ENCODE data around the gene PORCN. TPM values are rescaled to one million over a fixed set of nuclear protein-coding genes. Genes with fewer than 3 reads are reported as not detected.
A peak's percentile ranks its signal among the peaks of the same experiment; 100 is the strongest.

The PORCN gene
- total RNA-seq, 6 donors from 2014 or later: 10.0 to 53.4 (median 14.3) TPM

GRCh38 chrX:48475774-48476577 lies 32.8 kb upstream of the PORCN start, which contains the start of gene FTSJ1:
Gene FTSJ1, plus strand, starts transcription at chrX:48476199. Its CDS starts 1,849 bp downstream, at chrX:48478048.
- Histone ChIP-seq H3K27ac (peak within 1 kb of the TSS; percentile 49 to 90 (median 82)), H3K9me3 (no peaks in the 10 kb centered on the region), H3K4me3 (peak within 1 kb of the TSS; percentile 27 to 79 (median 68)), H3K4me1 (peaks cover 0 to 15% (median 2%) of the 10 kb centered on the region in 4 donors), H3K27me3 (no peaks in the 10 kb centered on the region), H3K36me3 (peaks cover 0 to 6% (median under 1%) of the 10 kb centered on the region in 4 donors)
- peak; percentile 85 to 94 for DNase-seq
- TF ChIP-seq CTCF (IDR thresholded peaks at IDR 0.05) (no peak), POLR2A (IDR thresholded peaks at IDR 0.05) (peak in 3 of 4 donors; percentile 46 to 61 (median 54)), POLR2AphosphoS5 (IDR thresholded peaks at IDR 0.05) (peak; percentile 63 to 81), EP300 (IDR thresholded peaks at IDR 0.05) (no peak)
- WGBS, 2 donors: 1 to 39% methylated on average over 14 to 70 of the region's 75 CpGs
- peak; percentile 93 to 98 for ATAC-seq (ENCODE audit: low FRiP score in 2 of 2)

DNA sequence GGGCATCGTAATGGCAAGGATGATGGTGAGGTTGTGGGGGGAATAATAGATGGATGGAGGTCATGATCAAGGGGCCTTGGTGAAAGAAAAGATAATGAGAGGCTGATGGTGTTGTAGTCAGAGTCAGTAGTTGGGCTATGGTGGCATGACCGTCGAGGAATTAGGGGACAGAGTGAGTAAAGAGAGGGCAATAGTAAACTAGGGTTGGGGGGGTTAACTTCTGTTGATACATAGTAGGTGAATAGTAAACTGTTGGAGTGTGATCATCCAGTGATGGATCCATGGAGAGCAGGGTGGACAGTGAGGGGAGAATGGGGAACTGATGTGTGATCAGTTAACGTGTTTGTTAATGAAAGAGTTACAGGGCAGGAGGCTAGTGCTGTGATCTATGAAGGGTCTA lies 31.9 kb upstream of the PORCN start:
- ATAC-seq (ENCODE audit: low FRiP score in 2 of 2): no peak
- TF ChIP-seq POLR2AphosphoS5 (IDR thresholded peaks at IDR 0.05): no peak
- WGBS, 2 donors: 56 to 77% methylated on average over 4 of the region's 4 CpGs

GRCh38 chrX:48477960-48478755 lies 30.6 kb upstream of the PORCN start:
- 93 to 94% methylated on average over 14 to 19 of the region's 19 CpGs for WGBS, 2 donors
- Histone ChIP-seq H3K4me1 (peaks cover 0 to 15% (median 2%) of the 10 kb centered on the region in 4 donors), H3K27ac (no peak overlapping the region), H3K36me3 (peaks cover 0 to 27% (median 12%) of the 10 kb centered on the region in 4 donors), H3K4me3 (no peak overlapping the region), H3K9me3 (no peaks in the 10 kb centered on the region), H3K27me3 (no peaks in the 10 kb centered on the region)
- TF ChIP-seq POLR2AphosphoS5 (IDR thresholded peaks at IDR 0.05): no peak
- no peak for TF ChIP-seq CTCF (IDR thresholded peaks at IDR 0.05)
- no peak for TF ChIP-seq EP300 (IDR thresholded peaks at IDR 0.05)
- no peak for TF ChIP-seq POLR2A (IDR thresholded peaks at IDR 0.05)
- no peak for ATAC-seq (ENCODE audit: low FRiP score in 2 of 2)
- DNase-seq: peak in 1 of 2 donors; percentile 46

More for the DNA sequence above, 31.9 kb upstream of the PORCN start:
- Histone ChIP-seq H3K9me3 (no peaks in the 10 kb centered on the region), H3K27me3 (no peaks in the 10 kb centered on the region), H3K27ac (peak overlapping the region in 2 of 4 donors; percentile 49 to 90), H3K4me3 (peak overlapping the region in 3 of 4 donors; percentile 65 to 79 (median 70)), H3K4me1 (peaks cover 0 to 15% (median 2%) of the 10 kb centered on the region in 4 donors), H3K36me3 (peaks cover 0 to 15% (median 7%) of the 10 kb centered on the region in 4 donors)
- DNase-seq: no peak

DNA sequence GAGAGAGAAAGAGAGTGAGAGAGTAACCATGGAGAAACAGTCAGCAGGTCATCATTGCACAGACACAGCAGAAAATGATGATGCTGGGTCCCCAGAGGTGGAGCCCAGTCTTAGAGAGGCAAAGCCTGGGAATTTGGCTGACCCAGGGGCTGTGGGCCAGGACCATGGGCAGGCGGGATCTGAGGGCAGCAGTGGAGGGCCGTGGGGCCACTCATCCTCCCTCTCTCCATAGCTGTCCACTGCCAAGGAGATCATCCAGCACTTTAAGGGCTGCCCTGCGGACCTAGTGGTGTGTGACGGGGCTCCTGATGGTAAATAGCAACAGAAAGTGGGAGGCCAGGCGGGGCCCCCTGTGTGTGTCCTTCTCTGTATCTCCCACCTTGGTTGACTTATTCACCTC lies 30.0 kb upstream of the PORCN start:
- DNase-seq (no peak), ATAC-seq (ENCODE audit: low FRiP score in 2 of 2) (no peak)
- Histone ChIP-seq H3K4me3 (no peak overlapping the region), H3K36me3 (peaks cover 0 to 34% (median 14%) of the 10 kb centered on the region in 4 donors), H3K4me1 (peaks cover 0 to 15% (median 2%) of the 10 kb centered on the region in 4 donors), H3K9me3 (no peaks in the 10 kb centered on the region), H3K27ac (no peak overlapping the region), H3K27me3 (no peaks in the 10 kb centered on the region)
- TF ChIP-seq EP300 (IDR thresholded peaks at IDR 0.05) (no peak), POLR2A (IDR thresholded peaks at IDR 0.05) (no peak)
- 90 to 92% methylated on average over 2 to 5 of the region's 5 CpGs for WGBS, 2 donors

DNA sequence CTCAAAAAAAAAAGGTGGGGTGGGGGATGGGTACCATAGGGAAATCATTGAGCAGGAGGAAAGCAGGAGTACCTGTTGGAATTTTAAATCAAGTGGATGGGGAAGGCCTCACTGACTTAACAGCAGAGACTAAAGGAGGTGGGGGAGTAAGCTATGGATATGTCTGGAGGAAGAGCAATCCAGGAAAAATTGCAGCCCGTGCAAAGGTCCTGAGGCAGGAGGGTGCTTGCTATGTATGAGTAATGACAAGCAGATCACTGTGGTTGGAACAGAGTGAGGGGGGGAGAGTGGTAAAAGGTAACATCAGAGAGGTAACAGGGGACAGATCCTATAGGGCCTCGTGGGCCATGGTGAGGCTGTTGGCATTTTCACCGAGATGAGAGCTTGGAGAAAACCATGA lies 28.6 kb upstream of the PORCN start:
- ATAC-seq (ENCODE audit: low FRiP score in 2 of 2): no peak
- Histone ChIP-seq H3K4me3 (no peak overlapping the region), H3K4me1 (peaks cover 0 to 11% (median under 1%) of the 10 kb centered on the region in 4 donors), H3K27me3 (no peaks in the 10 kb centered on the region), H3K27ac (no peak overlapping the region), H3K36me3 (peaks cover 0 to 42% (median 14%) of the 10 kb centered on the region in 4 donors), H3K9me3 (no peaks in the 10 kb centered on the region)
- TF ChIP-seq POLR2AphosphoS5 (IDR thresholded peaks at IDR 0.05): no peak
- TF ChIP-seq EP300 (IDR thresholded peaks at IDR 0.05): no peak
- no peak for TF ChIP-seq CTCF (IDR thresholded peaks at IDR 0.05)
- TF ChIP-seq POLR2A (IDR thresholded peaks at IDR 0.05): no peak
- 90 to 96% methylated on average over 3 of the region's 3 CpGs for WGBS, 2 donors
- DNase-seq: no peak
